Activated T-helper 2 cell treated with anti-CD3 and anti-CD28 coated beads, Interferon-gamma antibody, Interleukin-2, Interleukin-4, amounts not matched to agents 10 μg/mL and 5 μg/mL and 100 μg/mL, durations not matched to agents 14 hours and 24 hours and 36 hours (primary cell): ENCODE results near the gene KCNA2. TPM values are rescaled to one million over a fixed set of nuclear protein-coding genes. Genes with fewer than 3 reads are reported as not detected.

Experiments used
- DNase-seq: peaks from one replicate; pipeline ENCODE4 v3.0.0; 2021; ENCODE audit warnings: low spot score
- H3K27ac Mint-ChIP-seq: one replicate; pipeline ENCODE4 v1.8.0; 2021; ENCODE audit warnings: mixed read lengths
- H3K27me3 Mint-ChIP-seq: one replicate; pipeline ENCODE4 v1.8.0; 2021; ENCODE audit warnings: low read depth, mixed read lengths
- H3K36me3 Mint-ChIP-seq: one replicate; pipeline ENCODE4 v1.8.0; 2021; ENCODE audit warnings: low read depth, mixed read lengths
- H3K4me1 Mint-ChIP-seq: one replicate; pipeline ENCODE4 v1.8.0; 2021; ENCODE audit warnings: low read depth, mixed read lengths
- H3K4me3 Mint-ChIP-seq: one replicate; pipeline ENCODE4 v1.8.0; 2021; ENCODE audit warnings: low read depth, mild to moderate bottlenecking, moderate library complexity, mixed read lengths
- H3K9me3 Mint-ChIP-seq: one replicate; pipeline ENCODE4 v1.8.0; 2021; ENCODE audit warnings: mixed read lengths
- intact Hi-C: fragments of 100-400 bp; cut with micrococcal nuclease; formaldehyde crosslinking; loops from one replicate; pipeline ENCODE4 v1.15.1; 2023
- total RNA-seq: library from RNA; stranded (reverse); gene quantifications from 2 replicates; pipeline ENCODE4 v1.2.3, GENCODE V29; 2022

KCNA2 gene
- total RNA-seq, 1 donor from 2014 or later, result 0.21 TPM

DNA sequence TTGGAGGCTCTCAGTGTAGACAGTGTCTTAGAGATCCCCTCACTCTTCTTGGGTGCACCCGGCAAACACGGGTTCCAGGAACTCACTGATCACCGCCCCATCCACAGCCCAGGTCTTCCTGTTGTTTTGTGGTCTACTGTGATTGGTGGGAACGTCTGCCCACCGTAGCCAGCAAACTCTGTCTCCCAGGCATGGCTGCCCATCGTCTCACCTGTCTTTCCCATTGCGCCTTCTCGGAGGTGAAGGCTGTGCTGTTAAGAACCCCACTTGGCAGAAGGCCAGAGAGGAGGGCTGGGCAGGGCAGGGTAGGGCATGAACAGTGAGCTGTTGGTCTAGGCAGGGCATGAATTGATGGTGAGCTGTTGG lies 14.1 kb upstream of the KCNA2 start:
- intact Hi-C loops, result no loop called here
- H3K27me3 Mint-ChIP-seq, result peaks cover 18% of the 10 kb centered on the region
- peaks cover 34% of the 10 kb centered on the region for H3K4me1 Mint-ChIP-seq
- no peak for DNase-seq
- H3K36me3 Mint-ChIP-seq, result peaks cover 4% of the 10 kb centered on the region
- H3K27ac Mint-ChIP-seq, result no peak overlapping the region
- peaks cover 4% of the 10 kb centered on the region for H3K9me3 Mint-ChIP-seq
- H3K4me3 Mint-ChIP-seq, result peak overlapping the region; percentile 78

- H3K4me1 Mint-ChIP-seq, result peaks cover 32% of the 10 kb centered on the region
- peaks cover 4% of the 10 kb centered on the region for H3K36me3 Mint-ChIP-seq
- H3K4me3 Mint-ChIP-seq, result peak overlapping the region; percentile 78
Measured at GRCh38 chr1:110619412-110620249, 13.5 kb upstream of the KCNA2 start.

GRCh38 chr1:110618668-110619067 lies 12.5 kb upstream of the KCNA2 start:
- Mint-ChIP-seq H3K27ac (no peak overlapping the region), H3K4me1 (peaks cover 32% of the 10 kb centered on the region), H3K27me3 (peaks cover 17% of the 10 kb centered on the region), H3K4me3 (no peak overlapping the region), H3K9me3 (peaks cover 2% of the 10 kb centered on the region), H3K36me3 (peaks cover 3% of the 10 kb centered on the region)
- intact Hi-C loops, result loop anchor here (1.0 to 5.0 kb wide), 4 partner anchors 13 to 165 kb away; no protein-coding TSS in a partner anchor
- DNase-seq, result no peak

More at GRCh38 chr1:110619412-110620249, 13.5 kb upstream of the KCNA2 start:
- intact Hi-C loops, result loop anchor here (1.0 to 5.0 kb wide), 4 partner anchors 12 to 164 kb away; no protein-coding TSS in a partner anchor
- H3K27me3 Mint-ChIP-seq, result peaks cover 18% of the 10 kb centered on the region
- peak; percentile 83 for DNase-seq
- H3K9me3 Mint-ChIP-seq, result peaks cover 4% of the 10 kb centered on the region
- peak overlapping the region; percentile 53 for H3K27ac Mint-ChIP-seq

DNA sequence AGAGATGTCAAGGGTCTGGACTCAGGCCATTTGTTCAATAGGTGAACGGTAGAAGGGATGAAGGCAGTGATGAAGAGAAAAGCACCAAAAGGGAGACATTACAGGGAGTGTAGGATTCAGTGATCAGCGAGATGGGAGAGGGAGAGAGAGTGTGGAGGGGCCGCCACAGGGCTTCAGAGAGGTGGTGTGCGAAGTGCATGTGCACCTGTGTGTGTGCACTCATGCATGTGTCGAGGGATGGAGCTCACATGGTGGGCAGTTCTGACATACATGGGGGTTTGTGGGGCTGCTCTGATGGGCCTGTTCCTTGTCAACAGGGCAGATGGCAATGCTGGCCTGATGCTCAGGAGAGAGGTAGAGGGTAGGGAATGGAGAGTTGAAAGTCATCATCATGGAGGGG lies 11.4 kb upstream of the KCNA2 start:
- H3K36me3 Mint-ChIP-seq, result no peaks in the 10 kb centered on the region
- peaks cover 32% of the 10 kb centered on the region for H3K4me1 Mint-ChIP-seq
- intact Hi-C loops, result loop anchor here (5.0 kb wide), 1 partner anchor 60 kb away; no protein-coding TSS in a partner anchor
- no peak overlapping the region for H3K4me3 Mint-ChIP-seq
- peaks cover 19% of the 10 kb centered on the region for H3K27me3 Mint-ChIP-seq
- no peaks in the 10 kb centered on the region for H3K9me3 Mint-ChIP-seq
- no peak overlapping the region for H3K27ac Mint-ChIP-seq
- DNase-seq, result no peak

GRCh38 chr1:110617116-110617515 lies 11.0 kb upstream of the KCNA2 start:
- Mint-ChIP-seq H3K4me3 (no peak overlapping the region), H3K36me3 (no peaks in the 10 kb centered on the region), H3K27ac (no peak overlapping the region), H3K9me3 (no peaks in the 10 kb centered on the region), H3K27me3 (peaks cover 22% of the 10 kb centered on the region), H3K4me1 (peaks cover 32% of the 10 kb centered on the region)
- intact Hi-C loops, result loop anchor here (5.0 kb wide), 1 partner anchor 60 kb away; no protein-coding TSS in a partner anchor
- DNase-seq, result no peak

DNA sequence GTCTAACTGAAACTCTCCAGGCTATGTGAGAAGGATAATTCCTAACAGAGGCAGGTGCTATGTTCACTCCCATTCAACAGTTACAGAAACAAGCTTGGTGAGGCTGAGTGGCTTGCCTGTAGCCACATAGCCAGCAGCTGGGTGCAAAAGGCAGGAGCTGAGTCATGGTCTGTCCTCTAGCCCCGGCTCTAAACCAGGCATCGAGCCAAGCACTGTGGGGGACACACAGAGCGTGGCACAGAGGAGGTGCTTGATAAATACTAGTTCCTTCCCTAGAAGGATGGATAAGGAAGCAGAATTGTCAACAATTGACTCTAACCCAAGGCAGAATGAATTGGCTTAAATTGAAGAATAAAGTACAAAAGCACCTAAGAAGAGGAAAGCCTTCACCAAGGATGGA lies 10.4 kb upstream of the KCNA2 start:
- Mint-ChIP-seq H3K27me3 (peaks cover 22% of the 10 kb centered on the region), H3K27ac (no peak overlapping the region), H3K36me3 (no peaks in the 10 kb centered on the region), H3K4me3 (no peak overlapping the region), H3K9me3 (no peaks in the 10 kb centered on the region), H3K4me1 (peaks cover 32% of the 10 kb centered on the region)
- intact Hi-C loops, result loop anchor here (5.0 kb wide), 1 partner anchor 59 kb away; no protein-coding TSS in a partner anchor
- DNase-seq, result no peak

DNA sequence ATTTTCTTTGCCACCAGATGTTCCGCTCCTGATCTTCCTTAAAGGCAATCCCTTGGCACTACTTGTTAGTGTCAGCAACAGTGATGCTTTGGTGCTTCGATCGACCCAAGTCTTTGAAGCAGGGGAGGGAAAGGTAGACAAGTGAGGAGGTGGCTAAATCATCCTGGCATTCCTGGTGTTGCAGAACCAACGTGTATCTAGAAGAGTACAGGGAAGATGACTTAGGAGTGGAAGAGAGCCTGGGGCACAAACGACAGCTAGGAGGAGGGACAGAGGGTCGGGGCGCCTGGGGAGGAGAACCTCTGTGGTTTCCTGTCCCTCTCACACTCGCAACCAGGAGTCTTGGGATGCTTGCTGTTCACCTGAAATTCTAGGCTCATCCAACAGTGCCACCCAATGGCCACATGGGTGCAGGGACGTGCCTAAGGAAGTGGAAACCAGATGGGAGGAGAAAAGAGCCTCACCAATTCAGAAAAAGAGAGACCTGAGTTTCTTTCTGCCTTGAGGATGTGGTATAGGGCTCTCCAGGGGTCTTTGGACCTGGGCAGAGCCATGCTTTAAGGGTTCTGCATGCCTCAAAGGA lies 9.5 kb upstream of the KCNA2 start:
- H3K27me3 Mint-ChIP-seq, result peaks cover 14% of the 10 kb centered on the region
- H3K4me1 Mint-ChIP-seq, result peaks cover 27% of the 10 kb centered on the region
- intact Hi-C loops, result loop anchor here (2.0 to 5.0 kb wide), 2 partner anchors 58 to 91 kb away; no protein-coding TSS in a partner anchor
- DNase-seq, result peak; percentile 40
- no peak overlapping the region for H3K4me3 Mint-ChIP-seq
- H3K36me3 Mint-ChIP-seq, result no peaks in the 10 kb centered on the region
- H3K9me3 Mint-ChIP-seq, result no peaks in the 10 kb centered on the region
- H3K27ac Mint-ChIP-seq, result no peak overlapping the region

GRCh38 chr1:110612060-110612745 lies 6.0 kb upstream of the KCNA2 start:
- intact Hi-C loops, result no loop called here

GRCh38 chr1:110610696-110611286 lies 4.6 kb upstream of the KCNA2 start:
- no peak for DNase-seq

More at GRCh38 chr1:110612060-110612745, 6.0 kb upstream of the KCNA2 start:
- H3K36me3 Mint-ChIP-seq, result no peaks in the 10 kb centered on the region
- no peak for DNase-seq
- H3K4me3 Mint-ChIP-seq, result no peak overlapping the region
- H3K27me3 Mint-ChIP-seq, result peaks cover 29% of the 10 kb centered on the region
- H3K9me3 Mint-ChIP-seq, result no peaks in the 10 kb centered on the region
- peaks cover 14% of the 10 kb centered on the region for H3K4me1 Mint-ChIP-seq
- no peak overlapping the region for H3K27ac Mint-ChIP-seq

GRCh38 chr1:110610084-110610483 lies 3.9 kb upstream of the KCNA2 start:
- peaks cover 44% of the 10 kb centered on the region for H3K27me3 Mint-ChIP-seq
- H3K4me1 Mint-ChIP-seq, result peaks cover 8% of the 10 kb centered on the region
- no peak for DNase-seq
- intact Hi-C loops, result no loop called here
- no peaks in the 10 kb centered on the region for H3K9me3 Mint-ChIP-seq
- H3K27ac Mint-ChIP-seq, result no peak overlapping the region
- H3K4me3 Mint-ChIP-seq, result no peak overlapping the region
- no peaks in the 10 kb centered on the region for H3K36me3 Mint-ChIP-seq

More at GRCh38 chr1:110610696-110611286, 4.6 kb upstream of the KCNA2 start:
- H3K9me3 Mint-ChIP-seq, result no peaks in the 10 kb centered on the region
- no peaks in the 10 kb centered on the region for H3K36me3 Mint-ChIP-seq
- H3K4me3 Mint-ChIP-seq, result no peak overlapping the region
- H3K27me3 Mint-ChIP-seq, result peaks cover 38% of the 10 kb centered on the region
- intact Hi-C loops, result no loop called here
- no peak overlapping the region for H3K27ac Mint-ChIP-seq
- H3K4me1 Mint-ChIP-seq, result peaks cover 12% of the 10 kb centered on the region

GRCh38 chr1:110608247-110608646 lies 2.1 kb upstream of the KCNA2 start:
- intact Hi-C loops, result no loop called here
- no peak overlapping the region for H3K27ac Mint-ChIP-seq
- H3K27me3 Mint-ChIP-seq, result peaks cover 60% of the 10 kb centered on the region
- no peak overlapping the region for H3K4me3 Mint-ChIP-seq
- DNase-seq, result no peak
- no peaks in the 10 kb centered on the region for H3K9me3 Mint-ChIP-seq
- peaks cover 8% of the 10 kb centered on the region for H3K4me1 Mint-ChIP-seq
- no peaks in the 10 kb centered on the region for H3K36me3 Mint-ChIP-seq

DNA sequence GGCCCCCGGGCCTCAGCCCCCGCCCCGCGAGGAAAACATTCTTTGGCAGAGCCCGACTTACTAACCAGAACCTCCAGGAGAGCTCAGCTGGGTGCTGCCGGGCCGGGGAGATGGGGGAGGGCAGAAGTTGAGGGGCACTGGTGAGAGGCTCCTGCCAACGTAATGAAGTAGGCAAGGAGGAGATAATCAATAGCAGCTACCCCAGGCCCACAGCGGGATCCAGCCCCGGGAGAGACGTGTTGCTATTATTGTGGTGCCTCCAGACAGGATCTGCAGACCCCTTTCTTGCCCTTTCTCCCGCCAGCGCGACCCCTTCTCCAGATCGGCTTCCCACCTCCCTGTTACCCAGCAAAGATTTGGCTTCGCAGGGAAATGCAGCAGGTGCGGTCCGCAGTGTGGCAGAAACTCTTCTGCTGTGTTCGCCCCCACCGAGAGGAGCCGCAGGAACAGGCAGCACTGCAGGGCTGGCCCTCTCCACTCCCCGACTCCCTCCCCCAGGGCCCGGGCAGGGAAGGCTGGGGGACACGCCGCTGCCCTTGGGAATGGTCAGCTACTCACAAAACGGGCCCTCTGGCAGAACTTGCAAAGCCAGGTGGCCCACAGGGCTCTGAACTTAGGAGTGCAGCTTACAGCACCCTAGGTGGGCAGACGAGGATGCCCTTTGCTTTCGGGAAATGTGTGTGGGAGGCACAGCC lies 1.5 kb upstream of the KCNA2 start:
- peaks cover 8% of the 10 kb centered on the region for H3K4me1 Mint-ChIP-seq
- H3K27ac Mint-ChIP-seq, result no peak overlapping the region
- no peaks in the 10 kb centered on the region for H3K9me3 Mint-ChIP-seq
- no peak for DNase-seq
- H3K27me3 Mint-ChIP-seq, result peaks cover 59% of the 10 kb centered on the region
- intact Hi-C loops, result no loop called here
- H3K36me3 Mint-ChIP-seq, result no peaks in the 10 kb centered on the region
- no peak overlapping the region for H3K4me3 Mint-ChIP-seq
